ENCODE measurements around the gene FXYD3.

FXYD3 gene

DNA sequence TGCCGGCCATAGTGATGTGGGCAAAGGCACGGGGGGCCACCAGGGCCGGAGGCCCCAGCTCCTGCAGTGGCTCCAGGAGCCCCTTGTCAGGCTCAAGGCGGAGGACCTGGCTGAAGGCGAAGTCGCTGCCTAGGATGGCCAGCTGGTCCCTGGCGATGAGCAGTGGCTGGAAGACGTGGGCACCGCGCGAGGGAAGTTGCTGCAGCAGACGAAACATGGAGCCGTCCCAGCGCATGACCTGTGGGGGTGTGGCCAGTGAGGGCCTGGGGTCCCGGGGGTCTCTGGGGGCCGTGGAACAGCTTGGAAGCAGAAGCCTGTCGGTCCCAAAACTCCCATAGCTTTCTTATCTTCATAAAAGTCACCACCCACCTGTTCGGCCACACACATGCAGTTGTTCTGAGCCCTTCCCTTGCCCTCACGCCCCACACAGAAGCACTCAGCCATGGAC, 9.7 kb downstream of the FXYD3 start (continued):
- TF ChIP-seq, protein P1, sequence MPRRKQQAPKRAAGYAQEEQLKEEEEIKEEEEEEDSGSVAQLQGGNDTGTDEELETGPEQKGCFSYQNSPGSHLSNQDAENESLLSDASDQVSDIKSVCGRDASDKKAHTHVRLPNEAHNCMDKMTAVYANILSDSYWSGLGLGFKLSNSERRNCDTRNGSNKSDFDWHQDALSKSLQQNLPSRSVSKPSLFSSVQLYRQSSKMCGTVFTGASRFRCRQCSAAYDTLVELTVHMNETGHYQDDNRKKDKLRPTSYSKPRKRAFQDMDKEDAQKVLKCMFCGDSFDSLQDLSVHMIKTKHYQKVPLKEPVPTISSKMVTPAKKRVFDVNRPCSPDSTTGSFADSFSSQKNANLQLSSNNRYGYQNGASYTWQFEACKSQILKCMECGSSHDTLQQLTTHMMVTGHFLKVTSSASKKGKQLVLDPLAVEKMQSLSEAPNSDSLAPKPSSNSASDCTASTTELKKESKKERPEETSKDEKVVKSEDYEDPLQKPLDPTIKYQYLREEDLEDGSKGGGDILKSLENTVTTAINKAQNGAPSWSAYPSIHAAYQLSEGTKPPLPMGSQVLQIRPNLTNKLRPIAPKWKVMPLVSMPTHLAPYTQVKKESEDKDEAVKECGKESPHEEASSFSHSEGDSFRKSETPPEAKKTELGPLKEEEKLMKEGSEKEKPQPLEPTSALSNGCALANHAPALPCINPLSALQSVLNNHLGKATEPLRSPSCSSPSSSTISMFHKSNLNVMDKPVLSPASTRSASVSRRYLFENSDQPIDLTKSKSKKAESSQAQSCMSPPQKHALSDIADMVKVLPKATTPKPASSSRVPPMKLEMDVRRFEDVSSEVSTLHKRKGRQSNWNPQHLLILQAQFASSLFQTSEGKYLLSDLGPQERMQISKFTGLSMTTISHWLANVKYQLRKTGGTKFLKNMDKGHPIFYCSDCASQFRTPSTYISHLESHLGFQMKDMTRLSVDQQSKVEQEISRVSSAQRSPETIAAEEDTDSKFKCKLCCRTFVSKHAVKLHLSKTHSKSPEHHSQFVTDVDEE (CRISPR knock-in tag; IDR thresholded peaks at IDR 0.05) = no peak
- TF ChIP-seq ZFP3 (CRISPR knock-in tag; IDR thresholded peaks at IDR 0.05) = no peak
- no peak for TF ChIP-seq PPARA (CRISPR knock-in tag; IDR thresholded peaks at IDR 0.05; ENCODE audit: borderline replicate concordance)
- TF ChIP-seq ISL1 (CRISPR knock-in tag; IDR thresholded peaks at IDR 0.05) = no peak
- TF ChIP-seq, protein P2, sequence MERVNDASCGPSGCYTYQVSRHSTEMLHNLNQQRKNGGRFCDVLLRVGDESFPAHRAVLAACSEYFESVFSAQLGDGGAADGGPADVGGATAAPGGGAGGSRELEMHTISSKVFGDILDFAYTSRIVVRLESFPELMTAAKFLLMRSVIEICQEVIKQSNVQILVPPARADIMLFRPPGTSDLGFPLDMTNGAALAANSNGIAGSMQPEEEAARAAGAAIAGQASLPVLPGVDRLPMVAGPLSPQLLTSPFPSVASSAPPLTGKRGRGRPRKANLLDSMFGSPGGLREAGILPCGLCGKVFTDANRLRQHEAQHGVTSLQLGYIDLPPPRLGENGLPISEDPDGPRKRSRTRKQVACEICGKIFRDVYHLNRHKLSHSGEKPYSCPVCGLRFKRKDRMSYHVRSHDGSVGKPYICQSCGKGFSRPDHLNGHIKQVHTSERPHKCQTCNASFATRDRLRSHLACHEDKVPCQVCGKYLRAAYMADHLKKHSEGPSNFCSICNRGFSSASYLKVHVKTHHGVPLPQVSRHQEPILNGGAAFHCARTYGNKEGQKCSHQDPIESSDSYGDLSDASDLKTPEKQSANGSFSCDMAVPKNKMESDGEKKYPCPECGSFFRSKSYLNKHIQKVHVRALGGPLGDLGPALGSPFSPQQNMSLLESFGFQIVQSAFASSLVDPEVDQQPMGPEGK (CRISPR knock-in tag; IDR thresholded peaks at IDR 0.05; ENCODE audit: borderline replicate concordance) = no peak
- no peak for TF ChIP-seq TCF4 (CRISPR knock-in tag; IDR thresholded peaks at IDR 0.05; ENCODE audit: borderline replicate concordance)
- no peak for TF ChIP-seq ZNF565 (CRISPR knock-in tag; conservative IDR thresholded peaks at IDR 0.05; ENCODE audit: low read depth)
- TF ChIP-seq ZC3H10 (CRISPR knock-in tag; IDR thresholded peaks at IDR 0.05) = no peak
- no peak for TF ChIP-seq ZNF8 (CRISPR knock-in tag; IDR thresholded peaks at IDR 0.05)

DNA sequence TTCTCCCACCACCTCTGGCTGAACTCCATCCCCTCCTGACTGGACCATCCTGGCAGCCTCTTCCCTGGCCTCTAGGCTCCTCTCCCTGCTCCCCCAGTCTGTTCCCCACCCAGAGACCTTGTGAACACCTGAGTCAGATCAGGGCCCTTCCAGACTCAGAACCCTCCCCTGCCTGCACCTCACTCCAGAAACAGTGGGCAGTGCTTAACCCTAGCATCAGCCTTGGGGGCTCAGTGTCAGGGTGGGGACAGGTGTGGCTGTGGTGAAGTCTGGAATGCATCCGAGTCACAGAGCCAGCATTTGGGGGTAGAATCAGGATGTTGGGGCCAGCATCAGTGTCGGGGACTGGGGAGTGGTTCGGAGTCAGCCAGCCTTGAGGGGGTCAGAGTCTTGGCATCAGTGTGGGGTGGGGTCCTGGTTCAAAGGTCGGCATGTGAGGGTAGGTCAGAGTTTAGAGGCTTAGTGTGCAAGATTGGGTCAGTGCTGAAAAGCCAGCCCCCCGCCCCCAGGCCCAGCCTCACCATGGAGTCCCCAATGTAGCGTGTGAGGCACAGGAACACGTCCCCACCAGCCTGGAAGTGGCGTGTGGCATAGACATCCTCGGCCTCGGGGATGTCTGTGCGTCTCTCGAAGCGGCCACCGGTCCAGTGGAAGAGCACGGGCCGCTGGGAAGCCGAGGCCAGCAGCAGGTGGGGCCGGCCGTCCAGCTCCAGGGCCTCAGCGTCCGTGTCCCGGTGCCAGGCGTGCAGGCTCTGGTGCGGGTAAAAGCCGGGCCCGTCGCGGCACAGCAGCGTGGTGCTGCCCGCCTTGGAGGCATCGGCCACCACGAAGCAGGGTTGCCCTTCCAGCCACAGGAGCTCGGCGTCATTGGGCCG, 10.4 kb downstream of the FXYD3 start:
- no peak for ATAC-seq
- no peak for TF ChIP-seq ISL1 (CRISPR knock-in tag; IDR thresholded peaks at IDR 0.05)
- no peak for TF ChIP-seq ZC3H10 (CRISPR knock-in tag; IDR thresholded peaks at IDR 0.05)
- no peak for TF ChIP-seq ZFP30 (CRISPR knock-in tag; IDR thresholded peaks at IDR 0.05)
- TF ChIP-seq BACH2 (CRISPR knock-in tag; IDR thresholded peaks at IDR 0.05; ENCODE audit: borderline replicate concordance) = no peak
- TF ChIP-seq, protein P3, sequence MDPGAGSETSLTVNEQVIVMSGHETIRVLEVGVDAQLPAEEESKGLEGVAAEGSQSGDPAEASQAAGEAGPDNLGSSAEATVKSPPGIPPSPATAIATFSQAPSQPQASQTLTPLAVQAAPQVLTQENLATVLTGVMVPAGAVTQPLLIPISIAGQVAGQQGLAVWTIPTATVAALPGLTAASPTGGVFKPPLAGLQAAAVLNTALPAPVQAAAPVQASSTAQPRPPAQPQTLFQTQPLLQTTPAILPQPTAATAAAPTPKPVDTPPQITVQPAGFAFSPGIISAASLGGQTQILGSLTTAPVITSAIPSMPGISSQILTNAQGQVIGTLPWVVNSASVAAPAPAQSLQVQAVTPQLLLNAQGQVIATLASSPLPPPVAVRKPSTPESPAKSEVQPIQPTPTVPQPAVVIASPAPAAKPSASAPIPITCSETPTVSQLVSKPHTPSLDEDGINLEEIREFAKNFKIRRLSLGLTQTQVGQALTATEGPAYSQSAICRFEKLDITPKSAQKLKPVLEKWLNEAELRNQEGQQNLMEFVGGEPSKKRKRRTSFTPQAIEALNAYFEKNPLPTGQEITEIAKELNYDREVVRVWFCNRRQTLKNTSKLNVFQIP (CRISPR knock-in tag; IDR thresholded peaks at IDR 0.05; ENCODE audit: borderline replicate concordance, low read depth) = no peak
- TF ChIP-seq GLIS3 (CRISPR knock-in tag; IDR thresholded peaks at IDR 0.05) = no peak
- TF ChIP-seq TCF4 (CRISPR knock-in tag; IDR thresholded peaks at IDR 0.05; ENCODE audit: borderline replicate concordance) = no peak
- no peak for TF ChIP-seq OSR1 (CRISPR knock-in tag; IDR thresholded peaks at IDR 0.05)
- TF ChIP-seq ZFP3 (CRISPR knock-in tag; IDR thresholded peaks at IDR 0.05) = no peak
- no peak for TF ChIP-seq ZNF8 (CRISPR knock-in tag; IDR thresholded peaks at IDR 0.05)
- no peak for TF ChIP-seq CSDC2 (CRISPR knock-in tag; IDR thresholded peaks at IDR 0.05)
- TF ChIP-seq ZNF70 (CRISPR knock-in tag; IDR thresholded peaks at IDR 0.05) = no peak
- TF ChIP-seq, protein P2 (CRISPR knock-in tag; IDR thresholded peaks at IDR 0.05; ENCODE audit: borderline replicate concordance) = no peak
- no peak for TF ChIP-seq PPARA (CRISPR knock-in tag; IDR thresholded peaks at IDR 0.05; ENCODE audit: borderline replicate concordance)
- no peak for TF ChIP-seq ESRRG (CRISPR knock-in tag; IDR thresholded peaks at IDR 0.05)
- TF ChIP-seq, protein P4, sequence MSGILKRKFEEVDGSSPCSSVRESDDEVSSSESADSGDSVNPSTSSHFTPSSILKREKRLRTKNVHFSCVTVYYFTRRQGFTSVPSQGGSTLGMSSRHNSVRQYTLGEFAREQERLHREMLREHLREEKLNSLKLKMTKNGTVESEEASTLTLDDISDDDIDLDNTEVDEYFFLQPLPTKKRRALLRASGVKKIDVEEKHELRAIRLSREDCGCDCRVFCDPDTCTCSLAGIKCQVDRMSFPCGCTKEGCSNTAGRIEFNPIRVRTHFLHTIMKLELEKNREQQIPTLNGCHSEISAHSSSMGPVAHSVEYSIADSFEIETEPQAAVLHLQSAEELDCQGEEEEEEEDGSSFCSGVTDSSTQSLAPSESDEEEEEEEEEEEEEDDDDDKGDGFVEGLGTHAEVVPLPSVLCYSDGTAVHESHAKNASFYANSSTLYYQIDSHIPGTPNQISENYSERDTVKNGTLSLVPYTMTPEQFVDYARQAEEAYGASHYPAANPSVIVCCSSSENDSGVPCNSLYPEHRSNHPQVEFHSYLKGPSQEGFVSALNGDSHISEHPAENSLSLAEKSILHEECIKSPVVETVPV (CRISPR knock-in tag; IDR thresholded peaks at IDR 0.05) = no peak
- no peak for TF ChIP-seq ZNF565 (CRISPR knock-in tag; conservative IDR thresholded peaks at IDR 0.05; ENCODE audit: low read depth)

DNA sequence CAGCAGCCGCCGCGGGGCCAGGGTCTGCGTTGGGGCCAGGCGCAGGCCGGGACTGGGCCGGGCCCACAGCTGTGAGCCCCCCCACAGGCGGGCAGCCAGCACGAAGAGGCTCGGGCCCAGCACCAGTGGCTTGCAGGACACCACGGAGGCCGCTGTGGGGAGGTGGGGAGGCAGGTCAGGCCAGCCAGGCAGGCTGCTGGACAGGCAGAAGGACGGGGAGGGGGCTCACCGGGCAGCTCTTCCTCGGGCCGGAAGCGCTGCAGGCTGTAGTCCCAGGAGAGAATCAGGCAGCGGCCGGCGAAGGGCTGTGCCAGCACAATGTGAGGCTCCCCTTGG, 11.0 kb downstream of the FXYD3 start:
- no peak for ATAC-seq

More for the DNA sequence above, 11.0 kb downstream of the FXYD3 start:
- TF ChIP-seq BACH2 (CRISPR knock-in tag; IDR thresholded peaks at IDR 0.05; ENCODE audit: borderline replicate concordance) (no peak), GLIS3 (CRISPR knock-in tag; IDR thresholded peaks at IDR 0.05) (no peak), ISL1 (CRISPR knock-in tag; IDR thresholded peaks at IDR 0.05) (no peak), ZFP3 (CRISPR knock-in tag; IDR thresholded peaks at IDR 0.05) (no peak), TCF4 (CRISPR knock-in tag; IDR thresholded peaks at IDR 0.05; ENCODE audit: borderline replicate concordance) (no peak)
- TF ChIP-seq, protein P3 (CRISPR knock-in tag; IDR thresholded peaks at IDR 0.05; ENCODE audit: borderline replicate concordance, low read depth) = no peak
- TF ChIP-seq, protein P4 (CRISPR knock-in tag; IDR thresholded peaks at IDR 0.05) = no peak

Data from SK-N-SH treated with all-trans-retinoic acid at 6 μM for 48 hours (cell line).